Measurements from ENCODE around the gene OR4C3. TPM values are rescaled to one million over a fixed set of nuclear protein-coding genes. Genes with fewer than 3 reads are reported as not detected.
"Not testable (repeated sequence)": the region's sequence is repeated elsewhere in the genome, so short reads cannot be mapped to it uniquely, and the experiment has no call there.

Gene OR4C3
- total RNA-seq (2021) (not detected in 3 replicates), Bru-seq, nascent RNA (not detected)
- long read RNA-seq, experiment 1, result 0 reads
- long read RNA-seq, experiment 2, result 0 reads
- long read RNA-seq, experiment 3, result 0 reads

GRCh38 chr11:48324620-48325019, at the start of gene OR4C3:
OR4C3 (plus strand) TSS chr11:48324920; CDS start chr11:48325022, 102 bp downstream.
- peaks cover 75% of the 10 kb centered on the region for H3K36me3 Mint-ChIP-seq
- CTCF ChIA-PET; ATAC-seq; H3K4me1 Mint-ChIP-seq; POLR2A ChIA-PET; DNase-seq (ENCODE audit: low spot score); H3K27ac Mint-ChIP-seq; H3K4me3 Mint-ChIP-seq: not testable (repeated sequence)
- peaks cover 16% of the 10 kb centered on the region; the same call in 1 of the 2 replicates for H3K27me3 Mint-ChIP-seq (ENCODE audit: low read depth)
- peaks cover 90% of the 10 kb centered on the region for H3K9me3 Mint-ChIP-seq

- DNase-seq (ENCODE audit: low spot score) (no peak), ATAC-seq (no peak)
- peaks cover 81% of the 10 kb centered on the region for H3K9me3 Mint-ChIP-seq
- ChIA-PET CTCF (no interaction called here), POLR2A (no interaction called here)
- TF ChIP-seq HMGA2 (CRISPR knock-in tag; IDR thresholded peaks at IDR 0.05) (peak; percentile 7; the same call in 1 of the 2 replicates), CDX4 (CRISPR knock-in tag; IDR thresholded peaks at IDR 0.05; ENCODE audit: borderline replicate concordance) (no peak), ZSCAN18 (CRISPR knock-in tag; IDR thresholded peaks at IDR 0.05) (no peak)
- H3K36me3 Mint-ChIP-seq, result peaks cover 64% of the 10 kb centered on the region
- no peak within 1 kb of the TSS for H3K4me3 Mint-ChIP-seq
- H3K4me1 Mint-ChIP-seq, result no peaks in the 10 kb centered on the region
- H3K27ac Mint-ChIP-seq, result no peak within 1 kb of the TSS
- H3K27me3 Mint-ChIP-seq (ENCODE audit: low read depth), result peaks cover 8% of the 10 kb centered on the region
These were observed 18.8 kb upstream of the OR4C3 start, which contains the start of gene OR4S1 for GRCh38 chr11:48305923-48306322. OR4S1 (plus strand) TSS chr11:48306223; CDS start chr11:48306223, 0 bp downstream.

GRCh38 chr11:48307760-48308386, 16.8 kb upstream of the OR4C3 start:
- CTCF ChIA-PET, result no interaction called here
- POLR2A ChIA-PET, result no interaction called here
- H3K27ac Mint-ChIP-seq, result no peak overlapping the region
- H3K9me3 Mint-ChIP-seq, result peaks cover 86% of the 10 kb centered on the region
- H3K36me3 Mint-ChIP-seq, result peaks cover 65% of the 10 kb centered on the region
- ATAC-seq (0 out of 2 replicates have a peak, but pooled peaks have one; percentile 41), DNase-seq (ENCODE audit: low spot score) (peak; percentile 62)
- H3K27me3 Mint-ChIP-seq (ENCODE audit: low read depth), result peaks cover 10% of the 10 kb centered on the region; the same call in 1 of the 2 replicates
- TF ChIP-seq GTF2I (CRISPR knock-in tag; conservative IDR thresholded peaks at IDR 0.05) (no peak), CTCF (IDR thresholded peaks at IDR 0.05) (peak; percentile 67), NR3C1 (CRISPR knock-in tag; conservative IDR thresholded peaks at IDR 0.05; ENCODE audit: low read depth) (no peak), ZSCAN18 (CRISPR knock-in tag; IDR thresholded peaks at IDR 0.05) (no peak), TCF7 (CRISPR knock-in tag; IDR thresholded peaks at IDR 0.05; ENCODE audit: low read depth) (no peak)
- no peaks in the 10 kb centered on the region for H3K4me1 Mint-ChIP-seq
- H3K4me3 Mint-ChIP-seq, result no peak overlapping the region

GRCh38 chr11:48313590-48313989, 11.1 kb upstream of the OR4C3 start:
- ATAC-seq; H3K27ac Mint-ChIP-seq; POLR2A ChIA-PET; CTCF ChIA-PET; H3K4me1 Mint-ChIP-seq; H3K4me3 Mint-ChIP-seq; DNase-seq (ENCODE audit: low spot score): not testable (repeated sequence)
- peaks cover 58% of the 10 kb centered on the region for H3K36me3 Mint-ChIP-seq
- peaks cover 14% of the 10 kb centered on the region for H3K27me3 Mint-ChIP-seq (ENCODE audit: low read depth)
- H3K9me3 Mint-ChIP-seq, result peaks cover 84% of the 10 kb centered on the region

- H3K4me3 Mint-ChIP-seq; POLR2A ChIA-PET; H3K27ac Mint-ChIP-seq; ATAC-seq; CTCF ChIA-PET; H3K4me1 Mint-ChIP-seq; DNase-seq (ENCODE audit: low spot score): not testable (repeated sequence)
- H3K27me3 Mint-ChIP-seq (ENCODE audit: low read depth), result peaks cover 14% of the 10 kb centered on the region
- peaks cover 72% of the 10 kb centered on the region for H3K36me3 Mint-ChIP-seq
- H3K9me3 Mint-ChIP-seq, result peaks cover 93% of the 10 kb centered on the region
These were observed 4.9 kb upstream of the OR4C3 start for GRCh38 chr11:48319813-48320212.
